Activated naive CD8-positive, alpha-beta T cell treated with anti-CD3 and anti-CD28 coated beads, Interleukin-2, amount 50 U/mL, for 24 hours (primary cell): ENCODE data around the gene ARHGEF40.

Experiments used
- ATAC-seq: fragments of 150-1000 bp; cut with Tn5 transposase; one replicate; pipeline ENCODE4 v1.10.0; 2021
- DNase-seq: peaks from one replicate; pipeline ENCODE4 v3.0.0; 2021
- H3K27ac Mint-ChIP-seq: one replicate; pipeline ENCODE4 v1.8.0; 2021; ENCODE audit warnings: mild to moderate bottlenecking, mixed read lengths
- H3K27me3 Mint-ChIP-seq: one replicate; pipeline ENCODE4 v1.8.0; 2021; ENCODE audit warnings: mixed read lengths
- H3K36me3 Mint-ChIP-seq: one replicate; pipeline ENCODE4 v1.8.0; 2021; ENCODE audit warnings: low read depth, mixed read lengths
- H3K4me1 Mint-ChIP-seq: one replicate; pipeline ENCODE4 v1.8.0; 2021; ENCODE audit warnings: mixed read lengths
- H3K4me3 Mint-ChIP-seq: one replicate; pipeline ENCODE4 v1.8.0; 2021; ENCODE audit warnings: mild to moderate bottlenecking, moderate library complexity, mixed read lengths
- H3K9me3 Mint-ChIP-seq: one replicate; pipeline ENCODE4 v1.8.0; 2021; ENCODE audit warnings: mixed read lengths

ARHGEF40 gene

DNA sequence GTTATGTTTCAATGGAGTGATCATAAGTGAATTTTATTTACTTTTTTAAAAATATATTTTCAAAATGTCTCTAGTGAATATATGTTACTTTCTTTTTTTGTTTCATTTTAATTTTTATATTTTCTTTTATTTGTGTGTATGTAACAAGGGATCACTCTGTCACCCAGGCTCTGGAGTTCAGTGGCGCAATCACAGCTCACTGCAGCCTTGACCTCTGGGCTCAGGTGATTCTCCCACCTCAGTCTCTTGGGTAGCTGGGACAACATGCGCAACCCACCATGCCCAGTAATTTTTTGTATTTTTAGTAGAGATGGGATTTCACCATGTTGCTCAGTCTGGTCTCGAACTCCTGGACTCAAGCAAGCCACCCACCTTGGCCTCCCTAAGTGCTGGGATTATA is 48.8 kb downstream of the ARHGEF40 start:
- Mint-ChIP-seq H3K36me3 (no peaks in the 10 kb centered on the region), H3K4me3 (no peak overlapping the region), H3K9me3 (no peaks in the 10 kb centered on the region), H3K27me3 (peaks cover 8% of the 10 kb centered on the region), H3K27ac (no peak overlapping the region), H3K4me1 (no peaks in the 10 kb centered on the region)
- ATAC-seq (no peak), DNase-seq (no peak)

DNA sequence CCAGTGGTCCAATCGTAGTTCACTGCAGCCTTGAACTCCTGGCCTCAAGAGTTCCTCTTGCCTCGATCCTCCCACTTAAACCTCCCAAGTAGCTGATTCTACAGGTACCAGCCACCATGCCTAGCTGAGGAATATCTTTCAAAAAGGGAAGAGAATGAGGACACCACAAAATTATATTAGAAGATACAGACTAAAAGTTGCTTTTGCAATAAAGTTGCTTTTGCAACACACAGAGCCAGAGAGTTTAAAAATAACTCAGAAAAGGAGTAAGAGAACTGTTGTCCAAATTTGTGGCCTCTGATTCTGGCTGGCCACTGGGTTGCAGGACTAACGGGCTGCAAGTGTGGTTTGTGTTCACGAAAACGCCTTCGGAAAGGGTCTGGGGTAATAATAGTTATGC is 50.6 kb downstream of the ARHGEF40 start:
- ATAC-seq (no peak), DNase-seq (no peak)
- H3K27me3 Mint-ChIP-seq, result peaks cover 13% of the 10 kb centered on the region
- H3K4me3 Mint-ChIP-seq, result no peak overlapping the region
- peaks cover 3% of the 10 kb centered on the region for H3K36me3 Mint-ChIP-seq
- peaks cover 6% of the 10 kb centered on the region for H3K9me3 Mint-ChIP-seq
- H3K27ac Mint-ChIP-seq, result no peak overlapping the region
- no peaks in the 10 kb centered on the region for H3K4me1 Mint-ChIP-seq

- no peak overlapping the region for H3K4me3 Mint-ChIP-seq
- H3K4me1 Mint-ChIP-seq, result no peaks in the 10 kb centered on the region
- H3K9me3 Mint-ChIP-seq, result peaks cover 6% of the 10 kb centered on the region
- no peak for ATAC-seq
- no peak for DNase-seq
- peaks cover 3% of the 10 kb centered on the region for H3K36me3 Mint-ChIP-seq
- no peak overlapping the region for H3K27ac Mint-ChIP-seq
- peaks cover 13% of the 10 kb centered on the region for H3K27me3 Mint-ChIP-seq
These were observed 51.0 kb downstream of the ARHGEF40 start for GRCh38 chr14:21121122-21121521.

- Mint-ChIP-seq H3K27me3 (peaks cover 19% of the 10 kb centered on the region), H3K4me1 (no peaks in the 10 kb centered on the region), H3K4me3 (no peak overlapping the region), H3K9me3 (peaks cover 6% of the 10 kb centered on the region), H3K27ac (no peak overlapping the region), H3K36me3 (peaks cover 3% of the 10 kb centered on the region)
- ATAC-seq (no peak), DNase-seq (no peak)
These were observed 53.3 kb downstream of the ARHGEF40 start for GRCh38 chr14:21123429-21123828.

DNA sequence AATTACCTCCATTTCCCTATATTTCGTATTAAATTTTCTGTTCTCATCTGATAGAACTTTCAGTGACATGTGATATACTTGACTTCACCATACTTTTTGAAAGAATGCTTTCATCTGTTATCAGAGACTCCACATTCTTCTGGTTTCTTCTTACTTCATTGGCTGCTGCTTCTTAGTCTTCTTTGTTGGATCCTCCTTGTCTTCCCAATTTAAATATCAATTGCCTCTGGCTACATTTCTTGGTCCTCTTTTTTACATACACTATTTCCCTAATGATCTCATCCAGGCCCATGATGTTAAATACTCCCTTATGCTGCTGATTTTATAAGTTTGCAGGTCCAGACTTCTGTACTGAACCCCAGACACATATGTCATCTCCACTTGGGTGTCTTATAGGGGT is 63.8 kb downstream of the ARHGEF40 start:
- no peak for ATAC-seq

GRCh38 chr14:21136024-21136423 is 65.9 kb downstream of the ARHGEF40 start:
- H3K4me3 Mint-ChIP-seq, result no peak overlapping the region
- H3K36me3 Mint-ChIP-seq, result no peaks in the 10 kb centered on the region
- no peaks in the 10 kb centered on the region for H3K9me3 Mint-ChIP-seq
- H3K4me1 Mint-ChIP-seq, result no peaks in the 10 kb centered on the region
- no peak for DNase-seq
- ATAC-seq, result no peak
- H3K27ac Mint-ChIP-seq, result no peak overlapping the region
- H3K27me3 Mint-ChIP-seq, result peaks cover 3% of the 10 kb centered on the region

More for the DNA sequence above, 63.8 kb downstream of the ARHGEF40 start:
- no peaks in the 10 kb centered on the region for H3K9me3 Mint-ChIP-seq
- no peaks in the 10 kb centered on the region for H3K36me3 Mint-ChIP-seq
- no peak for DNase-seq
- no peaks in the 10 kb centered on the region for H3K4me1 Mint-ChIP-seq
- H3K27me3 Mint-ChIP-seq, result no peaks in the 10 kb centered on the region
- no peak overlapping the region for H3K4me3 Mint-ChIP-seq
- no peak overlapping the region for H3K27ac Mint-ChIP-seq
